Lower leg skin (tissue), 4 donors: ENCODE measurements around the gene ZNF593OS. TPM values are rescaled to one million over a fixed set of nuclear protein-coding genes. Genes with fewer than 3 reads are reported as not detected.

Experiments
- DNase-seq, 2 donors: peaks; one replicate each; pipeline ENCODE4 v3.0.0-alpha.2; 2019; ENCODE audit warnings: low spot score in 2 of 2
- H3K4me3 ChIP-seq: fragments of 200-600 bp; sonication (generic); 2 replicates; pipeline ENCODE4 v1.5.1; 2017; ENCODE audit warnings: mild to moderate bottlenecking, low read depth; ENCODE audit not compliant: poor library complexity, severe bottlenecking
- CTCF ChIP-seq, 3 donors: fragments of 450-650 bp; IDR thresholded peaks; one replicate each; pipeline ENCODE4 v1.5.1; 2016; ENCODE audit warnings: antibody characterized with exemption in 3 of 3, mild to moderate bottlenecking in 3 of 3, moderate library complexity in 2 of 3
- POLR2A ChIP-seq, 2 donors: fragments of 450-650 bp; IDR thresholded peaks; one replicate each; pipeline ENCODE4 v1.6.1; 2016 to 2017; ENCODE audit warnings: antibody characterized with exemption in 2 of 2, mild to moderate bottlenecking in 1 of 2, moderate library complexity in 1 of 2
- WGBS, 2 donors: methylation state at CpG; one replicate each; pipeline ENCODE4 v1.1.5; 2018; 5-methylcytosine and 5-hydroxymethylcytosine counted together
- intact Hi-C: fragments of 100-400 bp; cut with DNase I; formaldehyde crosslinking; loops from one replicate; pipeline ENCODE4 v1.15.0; 2023; ENCODE audit warnings: low total_unique reads
- total RNA-seq, 4 donors: library from RNA; depleted of rRNA; stranded (reverse); fragments of >200 nt; gene quantifications; one replicate each; pipeline ENCODE4 v1.1.0, GENCODE V29; 2016

Gene ZNF593OS
- total RNA-seq, 4 donors from 2014 or later = not detected

- DNase-seq = no peak
- TF ChIP-seq POLR2A (IDR thresholded peaks at IDR 0.05) (no peak), CTCF (IDR thresholded peaks at IDR 0.05) (no peak)
- intact Hi-C loops = loop anchor here (10.0 kb wide), 1 partner anchor 154 kb away; no protein-coding TSS in a partner anchor
- 64 to 65% methylated on average over 9 of the region's 9 CpGs for WGBS, 2 donors
- H3K4me3 ChIP-seq = peak overlapping the region; percentile 84
Observed at GRCh38 chr1:26170472-26170821, 1.2 kb downstream of the ZNF593OS start.

GRCh38 chr1:26169669-26170471 lies 1.8 kb downstream of the ZNF593OS start, which contains the start of gene ZNF593:
Gene ZNF593, plus strand, starts transcription at chr1:26169908. Its CDS starts 76 bp downstream, at chr1:26169984.
- WGBS, 2 donors = 1% methylated on average over 52 to 59 of the region's 76 CpGs
- intact Hi-C loops = loop anchor here (10.0 kb wide), 1 partner anchor 155 kb away; no protein-coding TSS in a partner anchor
- peak within 1 kb of the TSS; percentile 84 for H3K4me3 ChIP-seq
- peak; percentile 84 to 98 for DNase-seq
- peak in 1 of 3 donors; percentile 89 for TF ChIP-seq CTCF (IDR thresholded peaks at IDR 0.05)
- TF ChIP-seq POLR2A (IDR thresholded peaks at IDR 0.05) = no peak

- no peak for DNase-seq
- TF ChIP-seq POLR2A (IDR thresholded peaks at IDR 0.05) (no peak), CTCF (IDR thresholded peaks at IDR 0.05) (no peak)
- intact Hi-C loops = no loop called here
- H3K4me3 ChIP-seq = no peak overlapping the region
- 55 to 63% methylated on average over 4 of the region's 4 CpGs for WGBS, 2 donors
Observed at GRCh38 chr1:26169198-26169554, 2.5 kb downstream of the ZNF593OS start.

- WGBS, 2 donors = 65 to 66% methylated on average over 4 to 5 of the region's 5 CpGs
- intact Hi-C loops = no loop called here
Observed at GRCh38 chr1:26168410-26169197, 3.0 kb downstream of the ZNF593OS start, which contains the start of gene C1orf232. Gene C1orf232, minus strand, starts transcription at chr1:26168963. Its CDS starts 464 bp downstream, at chr1:26168499.

More at GRCh38 chr1:26168410-26169197, 3.0 kb downstream of the ZNF593OS start, which contains the start of gene C1orf232:
- peak within 1 kb of the TSS; percentile 84 for H3K4me3 ChIP-seq
- no peak for DNase-seq
- TF ChIP-seq POLR2A (IDR thresholded peaks at IDR 0.05) (no peak), CTCF (IDR thresholded peaks at IDR 0.05) (no peak)
